HG03280 (cell line): ENCODE data around the gene RAB15.
"Not testable (repeated sequence)": the region's sequence is repeated elsewhere in the genome, so short reads cannot be mapped to it uniquely, and the experiment has no call there.

Experiments
- ATAC-seq: cut with Tn5 transposase; IDR thresholded peaks from one replicate; pipeline ENCODE4 v1.9.1; 2021; ENCODE audit warnings: mild to moderate bottlenecking, moderate library complexity; ENCODE audit not compliant: unreplicated experiment

Gene RAB15

GRCh38 chr14:64914237-64915028, 57.7 kb downstream of the RAB15 start, which contains the start of gene CHURC1:
TSS of gene CHURC1 (plus strand) at chr14:64914455. CDS start at chr14:64914496, 41 bp downstream.
- ATAC-seq: peak; percentile 96

GRCh38 chr14:64913477-64913876, 58.7 kb downstream of the RAB15 start:
- not testable (repeated sequence) for ATAC-seq

- ATAC-seq: no peak
Observed at GRCh38 chr14:64912261-64912660, 59.9 kb downstream of the RAB15 start.

GRCh38 chr14:64910847-64911495, 61.2 kb downstream of the RAB15 start:
- ATAC-seq: no peak

GRCh38 chr14:64906022-64906421, 66.1 kb downstream of the RAB15 start:
- ATAC-seq: no peak

- ATAC-seq: no peak
Observed at GRCh38 chr14:64899958-64900357, 72.2 kb downstream of the RAB15 start.
